Gastroesophageal sphincter (tissue), 4 donors: Measurements from ENCODE around the gene CLCN1. TPM values are rescaled to one million over a fixed set of nuclear protein-coding genes. Genes with fewer than 3 reads are reported as not detected.

Experiments used
- ATAC-seq: fragments of 150-250 bp; one replicate; pipeline ENCODE4 v1.9.1; 2016; ENCODE audit warnings: mild to moderate bottlenecking, moderate library complexity
- H3K27ac ChIP-seq, 4 donors: fragments of 200-600 bp; sonication (generic) in 3 of 4; 1 replicate in 3 of 4; 2 replicates in 1 of 4; pipeline ENCODE4 v1.5.1; 2016 to 2019
- H3K27me3 ChIP-seq: fragments of 200-600 bp; sonication (generic); one replicate; pipeline ENCODE4 v1.5.1; 2019
- H3K36me3 ChIP-seq, 2 donors: fragments of 200-600 bp; sonication (generic); one replicate each; pipeline ENCODE4 v1.5.1; 2019; ENCODE audit warnings: control low read depth in 1 of 2
- H3K4me1 ChIP-seq, 3 donors: fragments of 200-600 bp; sonication (generic); 1 replicate in 2 of 3; 2 replicates in 1 of 3; pipeline ENCODE4 v1.5.1; 2016 to 2019; ENCODE audit warnings: control low read depth in 2 of 3
- H3K4me3 ChIP-seq, 2 donors: fragments of 200-600 bp; sonication (generic); one replicate each; pipeline ENCODE4 v1.5.1; 2019; ENCODE audit warnings: mild to moderate bottlenecking in 1 of 2, moderate library complexity in 1 of 2
- H3K9me3 ChIP-seq, 3 donors: fragments of 200-600 bp; sonication (generic); one replicate each; pipeline ENCODE4 v1.5.1; 2017 to 2019; ENCODE audit warnings: control low read depth in 2 of 3
- CTCF ChIP-seq, 4 experiments: fragments of 200-600 bp in 2 of 4; fragments of 450-650 bp in 2 of 4; sonication (generic) in 1 of 4; IDR thresholded peaks; one replicate each; pipeline ENCODE4 v1.5.1; 2017 to 2019; ENCODE audit warnings: antibody characterized with exemption in 4 of 4, mild to moderate bottlenecking in 2 of 4, moderate library complexity in 2 of 4
- EP300 ChIP-seq: sonication (generic); formaldehyde crosslinking; IDR thresholded peaks from one replicate; pipeline ENCODE4 v1.6.1; 2017; ENCODE audit warnings: antibody characterized with exemption, mild to moderate bottlenecking
- POLR2A ChIP-seq, 2 donors: fragments of 450-650 bp; IDR thresholded peaks; one replicate each; pipeline ENCODE4 v1.6.1; 2017; ENCODE audit warnings: antibody characterized with exemption in 2 of 2, mild to moderate bottlenecking in 2 of 2, moderate library complexity in 1 of 2
- POLR2AphosphoS5 ChIP-seq: sonication (generic); formaldehyde crosslinking; IDR thresholded peaks from one replicate; pipeline ENCODE4 v1.6.1; 2017; ENCODE audit warnings: antibody characterized with exemption
- WGBS, 2 donors: methylation state at CpG; one replicate each; pipeline ENCODE4 v1.1.5; 2018; ENCODE audit warnings: low coverage in 1 of 2; 5-methylcytosine and 5-hydroxymethylcytosine counted together
- total RNA-seq, 4 donors: library from RNA; depleted of rRNA; stranded (reverse); fragments of >200 nt; gene quantifications; one replicate each; pipeline ENCODE4 v1.1.0, GENCODE V29; 2016

CLCN1 gene
- total RNA-seq, 4 donors from 2014 or later: not detected

- Histone ChIP-seq H3K9me3 (no peaks in the 10 kb centered on the region), H3K4me3 (no peak overlapping the region), H3K27me3 (no peaks in the 10 kb centered on the region), H3K36me3 (no peaks in the 10 kb centered on the region), H3K4me1 (no peaks in the 10 kb centered on the region), H3K27ac (no peak overlapping the region)
- TF ChIP-seq POLR2AphosphoS5 (no peak), EP300 (no peak), CTCF (IDR thresholded peaks at IDR 0.05) (no peak), POLR2A (IDR thresholded peaks at IDR 0.05) (no peak)
- 82 to 95% methylated on average over 3 to 5 of the region's 5 CpGs for WGBS, 2 donors
- no peak for ATAC-seq
Measured at GRCh38 chr7:143327903-143328302, 12.0 kb downstream of the CLCN1 start.

- H3K9me3 ChIP-seq: no peaks in the 10 kb centered on the region
- 91 to 92% methylated on average over 9 of the region's 10 CpGs for WGBS, 2 donors
- no peaks in the 10 kb centered on the region for H3K4me1 ChIP-seq
- no peak overlapping the region for H3K27ac ChIP-seq
- H3K27me3 ChIP-seq: no peaks in the 10 kb centered on the region
- ATAC-seq: no peak
- H3K36me3 ChIP-seq: no peaks in the 10 kb centered on the region
- TF ChIP-seq POLR2A (IDR thresholded peaks at IDR 0.05) (no peak), EP300 (no peak), POLR2AphosphoS5 (no peak), CTCF (IDR thresholded peaks at IDR 0.05) (no peak)
- H3K4me3 ChIP-seq: no peak overlapping the region
Measured at GRCh38 chr7:143329471-143330170, 13.7 kb downstream of the CLCN1 start.

GRCh38 chr7:143331179-143331801, 15.4 kb downstream of the CLCN1 start:
- ATAC-seq: no peak
- WGBS, 2 donors: 51 to 72% methylated on average over 6 of the region's 8 CpGs
- TF ChIP-seq CTCF (IDR thresholded peaks at IDR 0.05) (no peak), POLR2AphosphoS5 (no peak)
- H3K36me3 ChIP-seq: no peaks in the 10 kb centered on the region
- H3K9me3 ChIP-seq: no peaks in the 10 kb centered on the region
- no peaks in the 10 kb centered on the region for H3K27me3 ChIP-seq
- H3K4me1 ChIP-seq: no peaks in the 10 kb centered on the region
- H3K27ac ChIP-seq: no peak overlapping the region
- H3K4me3 ChIP-seq: no peak overlapping the region

GRCh38 chr7:143334244-143334643, 18.3 kb downstream of the CLCN1 start:
- no peaks in the 10 kb centered on the region for H3K4me1 ChIP-seq
- H3K27ac ChIP-seq: no peak overlapping the region
- 17 to 18% methylated on average over 1 of the region's 1 CpG for WGBS, 2 donors
- no peak for ATAC-seq
- H3K4me3 ChIP-seq: no peak overlapping the region
- peaks cover 11% of the 10 kb centered on the region for H3K27me3 ChIP-seq
- no peak for TF ChIP-seq EP300
- no peak for TF ChIP-seq POLR2A (IDR thresholded peaks at IDR 0.05)
- no peak for TF ChIP-seq CTCF (IDR thresholded peaks at IDR 0.05)
- H3K36me3 ChIP-seq: no peaks in the 10 kb centered on the region
- no peaks in the 10 kb centered on the region for H3K9me3 ChIP-seq

- Histone ChIP-seq H3K27me3 (peaks cover 27% of the 10 kb centered on the region), H3K4me3 (no peak overlapping the region), H3K27ac (no peak overlapping the region), H3K9me3 (no peaks in the 10 kb centered on the region), H3K36me3 (no peaks in the 10 kb centered on the region), H3K4me1 (no peaks in the 10 kb centered on the region)
- no peak for ATAC-seq
- WGBS, 2 donors: 86 to 88% methylated on average over 3 of the region's 3 CpGs
- TF ChIP-seq CTCF (IDR thresholded peaks at IDR 0.05) (no peak), POLR2A (IDR thresholded peaks at IDR 0.05) (no peak), EP300 (no peak), POLR2AphosphoS5 (no peak)
Measured at GRCh38 chr7:143337216-143337615, 21.3 kb downstream of the CLCN1 start.
